ENCODE data around the gene TCEANC. TPM values are rescaled to one million over a fixed set of nuclear protein-coding genes. Genes with fewer than 3 reads are reported as not detected.
"Not testable (repeated sequence)": the region's sequence is repeated elsewhere in the genome, so short reads cannot be mapped to it uniquely, and the experiment has no call there.

TCEANC gene, protein sequence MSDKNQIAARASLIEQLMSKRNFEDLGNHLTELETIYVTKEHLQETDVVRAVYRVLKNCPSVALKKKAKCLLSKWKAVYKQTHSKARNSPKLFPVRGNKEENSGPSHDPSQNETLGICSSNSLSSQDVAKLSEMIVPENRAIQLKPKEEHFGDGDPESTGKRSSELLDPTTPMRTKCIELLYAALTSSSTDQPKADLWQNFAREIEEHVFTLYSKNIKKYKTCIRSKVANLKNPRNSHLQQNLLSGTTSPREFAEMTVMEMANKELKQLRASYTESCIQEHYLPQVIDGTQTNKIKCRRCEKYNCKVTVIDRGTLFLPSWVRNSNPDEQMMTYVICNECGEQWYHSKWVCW
- total RNA-seq (2012; rRNA removed) = 1.7 and 1.8 TPM in 2 replicates

DNA sequence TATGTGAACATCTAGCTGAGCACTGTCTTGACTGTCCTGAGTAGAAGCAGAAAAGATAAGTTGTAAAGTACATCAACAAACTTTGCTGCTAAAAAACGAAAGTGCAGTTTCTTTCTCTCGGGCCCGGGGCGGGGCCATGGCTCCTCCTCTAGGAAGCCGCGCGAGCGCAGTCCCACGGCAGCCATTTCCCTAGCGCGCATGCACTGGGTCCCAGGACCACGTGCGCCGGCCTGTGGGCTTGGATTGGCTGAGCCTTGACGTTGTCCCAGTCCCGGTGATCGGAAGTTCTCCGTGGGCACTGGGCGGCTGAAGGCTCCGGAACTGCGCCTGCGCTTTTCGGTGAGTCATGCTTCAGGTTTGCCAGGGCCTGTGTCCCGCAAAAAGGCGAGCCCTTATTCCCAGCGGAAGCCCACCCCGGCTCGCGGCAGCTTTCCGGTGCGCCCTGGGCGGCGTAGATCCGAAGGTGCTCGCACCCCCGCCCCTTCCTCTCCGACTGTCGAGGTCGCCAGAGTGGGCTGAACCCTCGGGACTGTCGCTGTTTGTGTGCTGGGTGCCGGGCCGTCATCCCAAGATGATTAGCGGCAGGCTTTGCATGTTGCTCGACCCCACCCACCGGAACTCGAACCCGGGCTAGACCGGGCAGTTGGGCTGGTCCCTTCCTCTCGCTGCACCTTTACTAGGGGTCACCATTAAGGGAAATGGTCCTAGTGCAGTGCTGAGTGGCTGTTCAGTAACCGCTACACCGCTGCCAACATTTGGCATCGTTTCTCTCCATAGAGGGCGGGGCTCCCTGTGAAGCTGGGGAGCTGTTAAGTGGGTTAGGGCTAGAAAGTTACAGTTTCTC, at the start of gene TCEANC:
Gene TCEANC (plus strand): TSS at position 292 of the 844 bp plus-strand sequence. CDS start 9,368 bp downstream, outside the sequence.
- Histone ChIP-seq H3K36me3 (ENCODE audit: insufficient read depth, low read length) (no peaks in the 10 kb centered on the region), H3K9ac (ENCODE audit: low read depth, low read length) (peak within 1 kb of the TSS; percentile 87), H3K27me3 (ENCODE audit: control insufficient read depth, insufficient read depth, low read length) (no peaks in the 10 kb centered on the region), H3K4me2 (ENCODE audit: low read length) (peak within 1 kb of the TSS; percentile 88), H3K4me1 (ENCODE audit: control insufficient read depth, insufficient read depth, low read length) (peaks cover 4% of the 10 kb centered on the region), H3K4me3 (ENCODE audit: low read length) (peak within 1 kb of the TSS; percentile 79), H3K9me3 (replicated peaks; ENCODE audit: low read length) (no peaks in the 10 kb centered on the region)

DNA sequence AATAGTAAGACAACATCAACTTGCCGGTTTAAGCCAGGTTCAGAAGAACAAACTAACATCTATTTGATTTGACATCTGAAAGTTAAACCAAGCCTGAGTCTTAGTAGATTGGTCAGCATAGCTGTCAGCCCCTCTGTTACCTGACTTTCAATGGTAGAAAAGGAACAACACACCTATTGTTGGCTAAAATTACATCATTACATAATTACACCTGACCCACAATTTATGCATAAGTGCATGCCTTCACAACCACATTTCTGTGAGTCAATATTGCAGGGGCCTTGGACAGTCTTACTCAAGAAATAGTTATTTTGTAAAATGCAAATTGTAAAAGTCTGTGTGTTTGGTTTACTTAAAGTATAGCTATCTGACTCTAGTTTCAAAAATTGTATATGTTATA, 47.3 kb upstream of the TCEANC start:
- H3K4me2 ChIP-seq (ENCODE audit: low read length) = no peak overlapping the region
- H3K36me3 ChIP-seq (ENCODE audit: insufficient read depth, low read length) = no peaks in the 10 kb centered on the region
- H3K9me3 ChIP-seq (replicated peaks; ENCODE audit: low read length) = no peaks in the 10 kb centered on the region
- H3K9ac ChIP-seq (ENCODE audit: low read depth, low read length) = no peak overlapping the region
- no peak overlapping the region for H3K4me3 ChIP-seq (ENCODE audit: low read length)
- H3K27me3 ChIP-seq (ENCODE audit: control insufficient read depth, insufficient read depth, low read length) = peaks cover 32% of the 10 kb centered on the region
- no peaks in the 10 kb centered on the region for H3K4me1 ChIP-seq (ENCODE audit: control insufficient read depth, insufficient read depth, low read length)

DNA sequence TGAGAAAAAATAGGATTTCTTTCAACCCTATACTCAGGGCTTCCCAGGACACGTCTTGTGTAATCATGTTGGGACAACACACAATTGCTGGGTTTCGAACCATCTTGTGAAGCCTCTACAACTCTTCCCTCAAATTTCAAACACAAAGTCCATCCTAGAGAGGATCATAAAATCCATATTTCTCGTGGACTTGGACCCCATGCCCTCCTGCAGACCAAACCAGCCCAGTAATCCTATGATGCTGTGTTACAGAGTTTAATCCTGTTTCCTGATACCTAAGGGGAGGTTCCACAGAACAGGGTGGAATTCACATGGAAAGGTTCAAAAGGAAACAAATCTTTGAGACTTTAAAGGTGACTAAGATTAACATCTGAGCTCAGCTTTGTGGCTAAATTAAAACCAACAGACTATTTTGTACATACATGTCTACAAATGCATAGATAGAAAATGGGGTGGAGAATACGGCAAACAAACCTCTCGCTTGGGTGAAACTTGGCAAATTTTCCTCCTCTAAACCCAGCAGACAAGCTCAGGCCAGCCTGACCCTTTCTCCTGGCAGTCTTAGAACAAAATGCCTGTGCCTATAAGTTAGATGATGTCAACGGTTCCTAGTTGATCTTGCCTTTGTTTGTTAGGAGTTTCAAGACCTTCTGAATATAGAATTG, 45.5 kb upstream of the TCEANC start:
- Histone ChIP-seq H3K4me3 (ENCODE audit: low read length) (no peak overlapping the region), H3K4me2 (ENCODE audit: low read length) (no peak overlapping the region), H3K4me1 (ENCODE audit: control insufficient read depth, insufficient read depth, low read length) (no peaks in the 10 kb centered on the region), H3K9me3 (replicated peaks; ENCODE audit: low read length) (no peaks in the 10 kb centered on the region), H3K36me3 (ENCODE audit: insufficient read depth, low read length) (no peaks in the 10 kb centered on the region), H3K27me3 (ENCODE audit: control insufficient read depth, insufficient read depth, low read length) (peaks cover 18% of the 10 kb centered on the region), H3K9ac (ENCODE audit: low read depth, low read length) (no peak overlapping the region)

DNA sequence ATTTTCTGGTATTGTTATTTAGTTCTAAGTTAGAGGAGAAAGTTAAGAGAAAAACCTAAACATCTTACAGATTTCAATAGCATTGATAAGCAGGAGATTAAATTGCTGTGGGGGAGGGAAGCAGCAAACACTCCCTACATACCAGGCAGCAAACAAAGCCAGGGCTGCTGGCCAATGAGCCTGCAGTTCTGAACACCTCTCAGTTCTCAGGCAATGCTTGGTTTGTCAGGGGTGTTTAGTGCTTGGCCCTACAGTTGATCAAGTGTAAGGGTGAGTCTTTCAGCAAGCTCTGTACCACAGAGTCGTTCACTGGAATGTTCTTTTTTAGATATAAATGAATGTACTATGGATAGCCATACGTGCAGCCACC, 45.0 kb upstream of the TCEANC start:
- Histone ChIP-seq H3K36me3 (ENCODE audit: insufficient read depth, low read length) (no peaks in the 10 kb centered on the region), H3K9me3 (replicated peaks; ENCODE audit: low read length) (no peaks in the 10 kb centered on the region), H3K27me3 (ENCODE audit: control insufficient read depth, insufficient read depth, low read length) (peaks cover 13% of the 10 kb centered on the region), H3K9ac (ENCODE audit: low read depth, low read length) (no peak overlapping the region), H3K4me1 (ENCODE audit: control insufficient read depth, insufficient read depth, low read length) (no peaks in the 10 kb centered on the region), H3K4me3 (ENCODE audit: low read length) (no peak overlapping the region), H3K4me2 (ENCODE audit: low read length) (no peak overlapping the region)

DNA sequence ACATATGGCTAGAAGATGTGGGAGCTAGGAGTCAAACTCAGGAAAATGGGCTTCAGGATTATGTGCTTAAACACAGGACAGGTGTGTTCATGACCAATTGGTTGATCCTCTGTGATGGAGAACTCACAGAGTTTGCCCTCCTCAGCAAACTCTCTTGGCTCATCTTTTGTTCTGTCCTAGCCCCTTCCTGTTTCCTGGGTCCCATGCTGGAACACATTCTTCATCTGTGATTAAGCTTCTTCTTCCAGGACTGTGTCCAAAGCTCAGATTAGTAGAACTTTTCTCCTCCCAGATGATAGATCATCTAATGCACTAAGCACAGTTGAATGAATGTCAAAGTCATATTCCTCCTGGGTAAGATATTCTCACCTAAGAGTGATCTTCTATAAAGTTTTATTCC, 38.8 kb upstream of the TCEANC start:
- H3K9me3 ChIP-seq (replicated peaks; ENCODE audit: low read length) = no peaks in the 10 kb centered on the region
- no peak overlapping the region for H3K4me2 ChIP-seq (ENCODE audit: low read length)
- no peak overlapping the region for H3K9ac ChIP-seq (ENCODE audit: low read depth, low read length)
- H3K4me1 ChIP-seq (ENCODE audit: control insufficient read depth, insufficient read depth, low read length) = no peaks in the 10 kb centered on the region
- no peaks in the 10 kb centered on the region for H3K27me3 ChIP-seq (ENCODE audit: control insufficient read depth, insufficient read depth, low read length)
- H3K4me3 ChIP-seq (ENCODE audit: low read length) = no peak overlapping the region
- H3K36me3 ChIP-seq (ENCODE audit: insufficient read depth, low read length) = no peaks in the 10 kb centered on the region

DNA sequence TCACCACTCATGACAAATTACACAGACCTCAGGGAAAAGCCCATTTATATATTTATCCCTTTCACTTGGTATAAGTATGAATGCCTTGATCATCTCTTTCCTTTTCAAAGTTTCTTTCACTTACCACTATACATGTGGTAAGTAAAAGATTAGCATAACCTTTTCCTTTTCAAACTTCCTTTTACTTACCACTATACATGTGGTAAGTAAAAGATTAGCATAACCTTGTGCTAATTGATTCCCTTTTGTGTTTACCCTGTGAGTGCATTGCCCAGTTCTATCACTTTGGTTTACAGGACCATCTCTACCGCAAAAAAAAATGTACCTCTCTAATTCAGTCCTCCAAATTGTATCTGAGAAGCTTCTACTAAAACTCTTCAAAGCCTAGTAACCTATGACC, 32.7 kb upstream of the TCEANC start:
- no peak overlapping the region for H3K4me2 ChIP-seq (ENCODE audit: low read length)
- peaks cover 11% of the 10 kb centered on the region for H3K27me3 ChIP-seq (ENCODE audit: control insufficient read depth, insufficient read depth, low read length)
- H3K4me1 ChIP-seq (ENCODE audit: control insufficient read depth, insufficient read depth, low read length) = no peaks in the 10 kb centered on the region

DNA sequence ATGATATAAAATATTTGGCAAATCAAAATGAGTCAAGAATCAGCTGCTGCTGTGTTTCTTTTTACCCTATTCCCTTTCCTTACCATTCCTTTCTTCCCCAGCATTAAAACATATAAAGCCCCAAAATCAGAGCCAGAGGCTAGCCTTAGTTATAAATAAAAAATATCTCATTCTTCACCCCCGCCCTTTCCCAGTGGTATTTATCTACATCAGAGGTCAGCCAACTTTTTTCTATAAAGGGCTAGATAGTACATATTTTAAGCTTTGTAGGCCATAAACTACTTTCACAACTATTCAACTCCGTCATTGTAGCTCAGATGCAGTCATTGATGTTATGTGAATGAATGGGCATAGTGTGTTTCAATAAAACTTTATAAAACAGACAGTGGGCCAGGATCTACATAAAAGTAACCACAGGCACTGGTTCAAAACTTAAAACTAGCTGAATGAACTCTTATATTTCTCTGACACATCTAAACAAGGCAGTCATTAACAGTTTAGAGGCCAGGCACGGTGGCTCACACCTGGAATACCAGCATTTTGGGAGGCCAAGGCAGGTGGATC, 30.5 kb upstream of the TCEANC start:
- H3K4me1 ChIP-seq (ENCODE audit: control insufficient read depth, insufficient read depth, low read length) = no peaks in the 10 kb centered on the region
- no peaks in the 10 kb centered on the region for H3K9me3 ChIP-seq (replicated peaks; ENCODE audit: low read length)
- H3K4me3 ChIP-seq (ENCODE audit: low read length) = no peak overlapping the region
- no peak overlapping the region for H3K4me2 ChIP-seq (ENCODE audit: low read length)
- H3K36me3 ChIP-seq (ENCODE audit: insufficient read depth, low read length) = no peaks in the 10 kb centered on the region
- H3K9ac ChIP-seq (ENCODE audit: low read depth, low read length) = no peak overlapping the region
- peaks cover 20% of the 10 kb centered on the region for H3K27me3 ChIP-seq (ENCODE audit: control insufficient read depth, insufficient read depth, low read length)

More for the DNA sequence above, 32.7 kb upstream of the TCEANC start:
- no peaks in the 10 kb centered on the region for H3K9me3 ChIP-seq (replicated peaks; ENCODE audit: low read length)
- H3K36me3 ChIP-seq (ENCODE audit: insufficient read depth, low read length) = no peaks in the 10 kb centered on the region
- no peak overlapping the region for H3K4me3 ChIP-seq (ENCODE audit: low read length)
- no peak overlapping the region for H3K9ac ChIP-seq (ENCODE audit: low read depth, low read length)

DNA sequence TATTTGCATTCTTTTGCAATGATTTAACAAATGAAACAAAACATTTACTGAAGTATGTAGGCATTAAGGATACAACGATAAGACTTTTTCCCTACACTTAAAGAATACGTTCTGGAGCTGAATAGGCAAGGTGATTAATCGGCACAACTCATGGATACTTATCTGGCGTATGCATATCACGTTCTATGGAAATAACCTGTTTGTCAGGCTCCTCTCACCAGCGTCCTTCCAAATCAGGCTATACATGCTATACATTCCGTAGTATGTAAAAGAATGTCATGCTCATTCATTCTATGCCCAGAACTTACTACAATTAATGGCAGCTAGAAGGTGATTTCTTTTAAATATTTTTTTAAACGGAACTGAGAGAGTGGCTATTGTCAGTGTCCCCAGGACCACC, 25.6 kb upstream of the TCEANC start:
- peaks cover 11% of the 10 kb centered on the region for H3K27me3 ChIP-seq (ENCODE audit: control insufficient read depth, insufficient read depth, low read length)
- H3K9ac ChIP-seq (ENCODE audit: low read depth, low read length) = no peak overlapping the region
- no peaks in the 10 kb centered on the region for H3K36me3 ChIP-seq (ENCODE audit: insufficient read depth, low read length)
- no peaks in the 10 kb centered on the region for H3K9me3 ChIP-seq (replicated peaks; ENCODE audit: low read length)
- no peak overlapping the region for H3K4me2 ChIP-seq (ENCODE audit: low read length)
- no peaks in the 10 kb centered on the region for H3K4me1 ChIP-seq (ENCODE audit: control insufficient read depth, insufficient read depth, low read length)
- no peak overlapping the region for H3K4me3 ChIP-seq (ENCODE audit: low read length)

DNA sequence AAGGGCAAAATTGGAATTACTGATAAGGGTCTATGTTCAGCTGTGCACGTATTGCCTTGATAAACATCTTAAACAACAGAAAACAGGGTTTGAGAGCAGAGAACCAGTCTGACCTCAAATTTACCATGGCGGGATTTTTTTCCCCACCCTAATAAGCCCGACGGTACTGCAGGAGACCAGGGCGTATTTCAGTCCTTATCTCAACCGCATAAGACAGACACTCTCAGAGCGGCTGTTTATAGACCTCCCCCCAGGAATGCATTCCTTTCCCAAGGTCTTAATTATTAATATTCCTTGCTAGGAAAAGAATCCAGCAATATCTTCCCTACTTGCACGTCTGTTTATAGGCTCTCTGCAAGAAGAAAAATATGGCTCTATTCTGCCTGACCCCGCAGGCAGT, 15.7 kb upstream of the TCEANC start:
- not testable (repeated sequence) for H3K36me3 ChIP-seq (ENCODE audit: insufficient read depth, low read length); H3K9ac ChIP-seq (ENCODE audit: low read depth, low read length); H3K4me3 ChIP-seq (ENCODE audit: low read length); H3K4me2 ChIP-seq (ENCODE audit: low read length); H3K9me3 ChIP-seq (replicated peaks; ENCODE audit: low read length); H3K27me3 ChIP-seq (ENCODE audit: control insufficient read depth, insufficient read depth, low read length); H3K4me1 ChIP-seq (ENCODE audit: control insufficient read depth, insufficient read depth, low read length)

DNA sequence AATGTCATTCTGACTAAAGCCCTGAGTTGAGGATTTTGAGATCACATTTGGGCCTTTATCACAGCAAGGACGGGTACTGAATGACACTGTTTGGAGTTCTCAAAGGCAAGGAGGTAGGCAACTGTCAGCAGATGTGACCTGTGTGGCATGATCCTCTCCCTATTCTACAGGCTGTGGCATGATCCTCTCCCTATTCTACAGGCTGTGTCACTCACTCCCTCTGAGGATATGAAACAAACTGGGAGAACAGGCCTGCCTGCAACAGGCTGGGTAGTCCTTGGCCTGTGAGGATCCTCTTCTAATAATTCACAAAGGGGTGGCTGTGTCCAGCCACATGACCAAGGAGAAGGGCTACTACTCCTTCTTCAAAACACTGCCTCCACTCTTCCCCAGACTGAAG, 14.9 kb upstream of the TCEANC start:
- peaks cover 9% of the 10 kb centered on the region for H3K27me3 ChIP-seq (ENCODE audit: control insufficient read depth, insufficient read depth, low read length)
- H3K4me1 ChIP-seq (ENCODE audit: control insufficient read depth, insufficient read depth, low read length) = no peaks in the 10 kb centered on the region
- no peak overlapping the region for H3K4me2 ChIP-seq (ENCODE audit: low read length)
- H3K9me3 ChIP-seq (replicated peaks; ENCODE audit: low read length) = no peaks in the 10 kb centered on the region
- no peaks in the 10 kb centered on the region for H3K36me3 ChIP-seq (ENCODE audit: insufficient read depth, low read length)
- no peak overlapping the region for H3K4me3 ChIP-seq (ENCODE audit: low read length)
- no peak overlapping the region for H3K9ac ChIP-seq (ENCODE audit: low read depth, low read length)

DNA sequence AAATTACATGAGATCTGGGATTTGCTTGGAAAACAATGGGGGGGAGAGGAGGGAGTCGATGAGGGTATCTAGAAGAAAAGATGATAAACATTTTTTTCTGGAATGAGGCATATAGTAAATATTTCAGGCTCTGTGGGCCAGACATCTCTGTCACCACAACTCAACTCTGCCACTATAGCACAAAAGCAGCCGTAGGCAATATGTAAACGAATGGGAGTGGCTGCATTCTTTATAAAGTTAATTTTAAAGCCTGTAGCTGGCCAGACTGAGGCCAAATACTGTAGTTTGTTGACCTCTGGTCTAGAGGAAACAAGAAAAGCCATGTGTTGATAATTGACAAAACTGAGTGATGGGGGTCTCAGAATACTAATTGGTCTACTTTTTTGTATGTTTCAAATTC, 14.1 kb upstream of the TCEANC start:
- no peaks in the 10 kb centered on the region for H3K36me3 ChIP-seq (ENCODE audit: insufficient read depth, low read length)
- no peak overlapping the region for H3K4me3 ChIP-seq (ENCODE audit: low read length)
- H3K9ac ChIP-seq (ENCODE audit: low read depth, low read length) = no peak overlapping the region
- no peaks in the 10 kb centered on the region for H3K4me1 ChIP-seq (ENCODE audit: control insufficient read depth, insufficient read depth, low read length)
- peaks cover 12% of the 10 kb centered on the region for H3K27me3 ChIP-seq (ENCODE audit: control insufficient read depth, insufficient read depth, low read length)
- H3K9me3 ChIP-seq (replicated peaks; ENCODE audit: low read length) = no peaks in the 10 kb centered on the region
- no peak overlapping the region for H3K4me2 ChIP-seq (ENCODE audit: low read length)

All from skeletal muscle satellite cell (primary cell).